WERI-Rb-1 (cell line): Measurements from ENCODE around the gene KRTAP5-9.
"Not testable (repeated sequence)": the region's sequence is repeated elsewhere in the genome, so short reads cannot be mapped to it uniquely, and the experiment has no call there.

Experiments
- DNase-seq: peaks from one replicate; pipeline ENCODE4 v3.0.0-alpha.2; 2020
- H3K27ac ChIP-seq: fragments of 250-450 bp; sonication (Bioruptor Pico); 2 replicates; pipeline ENCODE4 v1.5.1; 2020; ENCODE audit warnings: mild to moderate bottlenecking, moderate library complexity
- H3K27me3 ChIP-seq: fragments of 250-450 bp; sonication (Bioruptor Pico); 2 replicates; pipeline ENCODE4 v1.5.1; 2021; ENCODE audit warnings: mild to moderate bottlenecking, low read depth, moderate library complexity; ENCODE audit not compliant: insufficient read depth, severe bottlenecking
- H3K36me3 ChIP-seq: fragments of 250-450 bp; sonication (Bioruptor Pico); 2 replicates; pipeline ENCODE4 v1.5.1; 2020; ENCODE audit warnings: mild to moderate bottlenecking, moderate library complexity
- H3K4me3 ChIP-seq: 2 replicates; pipeline ENCODE4 v1.5.1; 2011; ENCODE audit warnings: low read depth, mild to moderate bottlenecking, control low read depth, low read length
- H3K9me3 ChIP-seq: fragments of 250-450 bp; sonication (Bioruptor Pico); 2 replicates; pipeline ENCODE4 v1.5.1; 2021; ENCODE audit warnings: mild to moderate bottlenecking, moderate library complexity; ENCODE audit not compliant: severe bottlenecking
- CTCF ChIP-seq: IDR thresholded peaks from 2 replicates; pipeline ENCODE4 v1.5.1; 2011; ENCODE audit warnings: low read depth, mild to moderate bottlenecking, control low read depth, inconsistent platforms, low read length

KRTAP5-9 gene

GRCh38 chr11:71572811-71573210 lies 24.6 kb downstream of the KRTAP5-9 start:
- Histone ChIP-seq H3K27me3 (no peaks in the 10 kb centered on the region), H3K9me3 (no peaks in the 10 kb centered on the region), H3K36me3 (no peaks in the 10 kb centered on the region), H3K27ac (no peak overlapping the region), H3K4me3 (no peak overlapping the region)
- TF ChIP-seq CTCF: no peak
- peak; percentile 54 for DNase-seq

GRCh38 chr11:71574418-71574817 lies 26.2 kb downstream of the KRTAP5-9 start:
- Histone ChIP-seq H3K4me3 (no peak overlapping the region), H3K9me3 (no peaks in the 10 kb centered on the region)
- no peak for TF ChIP-seq CTCF

GRCh38 chr11:71575723-71576424 lies 27.7 kb downstream of the KRTAP5-9 start:
- TF ChIP-seq CTCF: no peak
- H3K27ac ChIP-seq: no peak overlapping the region

More at GRCh38 chr11:71574418-71574817, 26.2 kb downstream of the KRTAP5-9 start:
- H3K36me3 ChIP-seq: no peaks in the 10 kb centered on the region
- no peak for DNase-seq
- H3K27me3 ChIP-seq: no peaks in the 10 kb centered on the region
- H3K27ac ChIP-seq: no peak overlapping the region

GRCh38 chr11:71576688-71577465 lies 28.7 kb downstream of the KRTAP5-9 start:
- H3K27me3 ChIP-seq, H3K4me3 ChIP-seq, H3K27ac ChIP-seq, H3K36me3 ChIP-seq, H3K9me3 ChIP-seq, DNase-seq: not testable (repeated sequence)

More at GRCh38 chr11:71575723-71576424, 27.7 kb downstream of the KRTAP5-9 start:
- Histone ChIP-seq H3K36me3 (no peaks in the 10 kb centered on the region), H3K9me3 (no peaks in the 10 kb centered on the region), H3K27me3 (no peaks in the 10 kb centered on the region), H3K4me3 (no peak overlapping the region)
- DNase-seq: no peak

GRCh38 chr11:71577469-71578004 lies 29.3 kb downstream of the KRTAP5-9 start:
- no peaks in the 10 kb centered on the region for H3K9me3 ChIP-seq
- no peaks in the 10 kb centered on the region for H3K27me3 ChIP-seq
- no peak for DNase-seq
- H3K27ac ChIP-seq: no peak overlapping the region
- TF ChIP-seq CTCF: no peak
- H3K36me3 ChIP-seq: no peaks in the 10 kb centered on the region
- no peak overlapping the region for H3K4me3 ChIP-seq

GRCh38 chr11:71579513-71579912 lies 31.3 kb downstream of the KRTAP5-9 start:
- not testable (repeated sequence) for H3K27me3 ChIP-seq, DNase-seq, H3K9me3 ChIP-seq, H3K27ac ChIP-seq, H3K36me3 ChIP-seq, H3K4me3 ChIP-seq
